Gastrocnemius medialis (tissue), 4 donors: ENCODE data around the gene UBE4B. TPM values are rescaled to one million over a fixed set of nuclear protein-coding genes. Genes with fewer than 3 reads are reported as not detected.

ENCODE experiments used
- ATAC-seq, 2 donors: fragments of 150-250 bp; one replicate each; pipeline ENCODE4 v1.9.1; 2016
- DNase-seq, 2 donors: peaks; one replicate each; pipeline ENCODE4 v3.0.0-alpha.2; 2019
- H3K27ac ChIP-seq, 4 donors: fragments of 200-600 bp; sonication (generic); 1 replicate in 1 of 4; 2 replicates in 3 of 4; pipeline ENCODE4 v1.5.1; 2016 to 2018; ENCODE audit warnings: mild to moderate bottlenecking in 2 of 4, moderate library complexity in 1 of 4
- H3K27me3 ChIP-seq, 3 donors: fragments of 200-600 bp; sonication (generic) in 2 of 3; 1 replicate in 1 of 3; 2 replicates in 2 of 3; pipeline versions ENCODE4 v1.5.1 to v1.6.0; 2016 to 2019; ENCODE audit warnings: mild to moderate bottlenecking in 1 of 3, moderate library complexity in 1 of 3
- H3K36me3 ChIP-seq, 2 donors: fragments of 200-600 bp; sonication (generic) in 1 of 2; one replicate each; pipeline ENCODE4 v1.5.1; 2017 to 2018
- H3K4me1 ChIP-seq, 2 donors: fragments of 200-600 bp; sonication (generic) in 1 of 2; one replicate each; pipeline ENCODE4 v1.5.1; 2016 to 2017; ENCODE audit warnings: mild to moderate bottlenecking in 2 of 2
- H3K4me3 ChIP-seq, 4 donors: fragments of 200-600 bp; sonication (generic) in 3 of 4; 1 replicate in 1 of 4; 2 replicates in 3 of 4; pipeline ENCODE4 v1.5.1; 2016 to 2019; ENCODE audit warnings: mild to moderate bottlenecking in 2 of 4
- H3K9me3 ChIP-seq, 3 donors: fragments of 200-600 bp; sonication (generic) in 2 of 3; 1 replicate in 1 of 3; 2 replicates in 2 of 3; pipeline ENCODE4 v1.5.1; 2016 to 2019
- POLR2A ChIP-seq, 2 donors: fragments of 450-650 bp; IDR thresholded peaks; one replicate each; pipeline ENCODE4 v1.6.1; 2017; ENCODE audit warnings: antibody characterized with exemption in 2 of 2, mild to moderate bottlenecking in 2 of 2, moderate library complexity in 2 of 2
- in situ Hi-C, 4 donors: fragments of 200-750 bp; cut with MboI; loops; one replicate each; pipeline versions ENCODE4 v1.15.0 to v1.8.0; 2017; ENCODE audit warnings: low sequenced_read_pairs in 4 of 4
- intact Hi-C: fragments of 100-400 bp; cut with DNase I; formaldehyde crosslinking; loops from one replicate; pipeline ENCODE4 v1.15.1; 2023; ENCODE audit warnings: low total_unique reads
- total RNA-seq, 4 donors: library from RNA; depleted of rRNA; stranded (reverse); fragments of >200 nt; gene quantifications; one replicate each; pipeline versions ENCODE4 v1.1.0 to v1.2.3, GENCODE V29; 2016
- TF ChIP-seq, protein P1 (sequence below), 5 experiments: fragments of 450-650 bp in 3 of 5; fragments of 200-600 bp in 2 of 5; sonication (generic) in 2 of 5; IDR thresholded peaks in 4 of 5; conservative IDR thresholded peaks in 1 of 5; 1 replicate in 4 of 5; 2 replicates in 1 of 5; pipeline ENCODE4 v1.5.1; 2016 to 2019; ENCODE audit warnings: antibody characterized with exemption in 5 of 5, mild to moderate bottlenecking in 3 of 5, moderate library complexity in 3 of 5

The UBE4B gene
- total RNA-seq, 4 donors from 2014 or later: 42.6 to 143 (median 98.2) TPM

- ATAC-seq (peak in 1 of 2 donors; percentile 46), DNase-seq (peak in 1 of 2 donors; percentile 18)
- Histone ChIP-seq H3K9me3 (no peaks in the 10 kb centered on the region), H3K4me3 (no peak overlapping the region), H3K4me1 (peaks cover 32 to 59% of the 10 kb centered on the region in 2 donors), H3K27me3 (no peaks in the 10 kb centered on the region), H3K27ac (peak overlapping the region; percentile 26 to 48 (median 29)), H3K36me3 (no peaks in the 10 kb centered on the region)
- TF ChIP-seq POLR2A (IDR thresholded peaks at IDR 0.05): no peak
- TF ChIP-seq, protein P1, sequence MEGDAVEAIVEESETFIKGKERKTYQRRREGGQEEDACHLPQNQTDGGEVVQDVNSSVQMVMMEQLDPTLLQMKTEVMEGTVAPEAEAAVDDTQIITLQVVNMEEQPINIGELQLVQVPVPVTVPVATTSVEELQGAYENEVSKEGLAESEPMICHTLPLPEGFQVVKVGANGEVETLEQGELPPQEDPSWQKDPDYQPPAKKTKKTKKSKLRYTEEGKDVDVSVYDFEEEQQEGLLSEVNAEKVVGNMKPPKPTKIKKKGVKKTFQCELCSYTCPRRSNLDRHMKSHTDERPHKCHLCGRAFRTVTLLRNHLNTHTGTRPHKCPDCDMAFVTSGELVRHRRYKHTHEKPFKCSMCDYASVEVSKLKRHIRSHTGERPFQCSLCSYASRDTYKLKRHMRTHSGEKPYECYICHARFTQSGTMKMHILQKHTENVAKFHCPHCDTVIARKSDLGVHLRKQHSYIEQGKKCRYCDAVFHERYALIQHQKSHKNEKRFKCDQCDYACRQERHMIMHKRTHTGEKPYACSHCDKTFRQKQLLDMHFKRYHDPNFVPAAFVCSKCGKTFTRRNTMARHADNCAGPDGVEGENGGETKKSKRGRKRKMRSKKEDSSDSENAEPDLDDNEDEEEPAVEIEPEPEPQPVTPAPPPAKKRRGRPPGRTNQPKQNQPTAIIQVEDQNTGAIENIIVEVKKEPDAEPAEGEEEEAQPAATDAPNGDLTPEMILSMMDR (IDR thresholded peaks at IDR 0.05 in 4 of 5, conservative IDR thresholded peaks at IDR 0.05 in 1 of 5): no peak
- in situ Hi-C loops: no loop called here
- intact Hi-C loops: no loop called here
Observed at GRCh38 chr1:10059342-10059718, 26.6 kb downstream of the UBE4B start.

DNA sequence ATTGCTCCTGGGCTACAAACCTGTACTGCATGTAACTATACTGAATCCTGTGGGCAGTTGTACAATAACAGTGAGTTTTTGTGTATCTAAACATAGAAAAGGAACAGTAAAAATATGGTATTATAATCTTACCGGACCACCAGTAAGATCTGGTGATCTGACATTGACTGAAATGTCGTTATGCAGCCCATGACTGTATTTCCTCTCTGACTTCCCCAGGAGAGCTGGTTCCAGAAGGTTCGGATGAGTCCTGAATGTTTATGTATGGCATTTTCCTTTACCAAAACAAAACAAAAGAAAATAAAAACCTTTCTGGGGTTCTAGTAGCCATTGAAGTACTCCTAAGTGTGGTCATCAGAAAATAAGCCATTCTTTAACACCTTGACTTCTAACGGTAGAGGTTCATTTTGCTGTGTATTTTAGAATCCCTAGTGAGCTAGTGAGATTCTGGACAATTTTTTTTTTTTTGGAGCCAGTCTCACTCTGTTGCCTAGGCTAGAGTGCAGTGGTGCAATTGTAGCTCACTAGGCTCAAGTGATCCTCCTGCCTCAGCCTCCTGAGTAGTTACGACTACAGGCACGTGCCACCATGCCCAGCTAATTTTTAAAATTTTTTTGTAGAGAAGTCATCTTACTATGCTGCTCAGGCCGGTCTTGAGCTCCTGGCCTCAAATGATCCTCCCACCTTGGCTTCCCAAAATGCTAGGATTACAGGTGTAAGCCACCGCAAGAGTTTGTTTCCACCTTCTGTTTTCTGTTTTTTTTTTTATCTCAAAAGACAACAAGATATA is 27.7 kb downstream of the UBE4B start:
- Histone ChIP-seq H3K27me3 (no peaks in the 10 kb centered on the region), H3K27ac (peak overlapping the region in 1 of 4 donors; percentile 48), H3K4me3 (no peak overlapping the region), H3K9me3 (no peaks in the 10 kb centered on the region), H3K4me1 (peaks cover 36 to 60% of the 10 kb centered on the region in 2 donors), H3K36me3 (no peaks in the 10 kb centered on the region)
- intact Hi-C loops (no loop called here), in situ Hi-C loops (no loop called here)
- TF ChIP-seq, protein P1 (IDR thresholded peaks at IDR 0.05 in 4 of 5, conservative IDR thresholded peaks at IDR 0.05 in 1 of 5): no peak
- no peak for TF ChIP-seq POLR2A (IDR thresholded peaks at IDR 0.05)
- ATAC-seq (no peak), DNase-seq (no peak)

GRCh38 chr1:10061276-10061675 is 28.5 kb downstream of the UBE4B start:
- ATAC-seq: no peak
- in situ Hi-C loops: no loop called here
- TF ChIP-seq, protein P1 (IDR thresholded peaks at IDR 0.05 in 4 of 5, conservative IDR thresholded peaks at IDR 0.05 in 1 of 5): no peak
- no peak for TF ChIP-seq POLR2A (IDR thresholded peaks at IDR 0.05)

DNA sequence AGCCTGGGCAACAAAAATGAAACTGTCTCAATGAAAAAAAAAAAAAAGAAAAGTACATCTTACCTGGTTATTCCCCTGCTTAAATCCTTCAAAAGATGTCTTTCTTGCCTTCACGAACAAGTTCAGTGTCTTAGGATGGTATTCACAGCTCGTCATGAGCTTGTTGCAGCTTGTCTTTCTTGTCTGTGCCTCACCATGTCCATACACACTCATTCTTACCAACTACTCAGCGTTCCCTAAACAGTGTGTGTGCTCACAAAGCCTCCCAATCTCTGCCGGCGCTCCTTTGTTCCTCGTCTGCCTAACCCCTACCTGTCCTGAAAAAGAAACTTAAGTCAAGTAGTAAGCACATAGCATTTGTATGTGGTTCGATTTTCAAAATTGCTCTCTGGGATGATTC is 31.1 kb downstream of the UBE4B start:
- no peak for ATAC-seq
- H3K4me1 ChIP-seq: peaks cover 48% of the 10 kb centered on the region in 2 donors

More at GRCh38 chr1:10061276-10061675, 28.5 kb downstream of the UBE4B start:
- intact Hi-C loops: no loop called here
- H3K4me1 ChIP-seq: peaks cover 34 to 59% of the 10 kb centered on the region in 2 donors
- no peaks in the 10 kb centered on the region for H3K9me3 ChIP-seq
- no peaks in the 10 kb centered on the region for H3K36me3 ChIP-seq
- no peaks in the 10 kb centered on the region for H3K27me3 ChIP-seq
- H3K4me3 ChIP-seq: no peak overlapping the region
- no peak for DNase-seq
- no peak overlapping the region for H3K27ac ChIP-seq

More for the DNA sequence above, 31.1 kb downstream of the UBE4B start:
- H3K36me3 ChIP-seq: no peaks in the 10 kb centered on the region
- DNase-seq: no peak
- H3K4me3 ChIP-seq: no peak overlapping the region
- intact Hi-C loops: no loop called here
- TF ChIP-seq, protein P1 (IDR thresholded peaks at IDR 0.05 in 4 of 5, conservative IDR thresholded peaks at IDR 0.05 in 1 of 5): no peak
- no peak for TF ChIP-seq POLR2A (IDR thresholded peaks at IDR 0.05)
- H3K27me3 ChIP-seq: no peaks in the 10 kb centered on the region
- in situ Hi-C loops: no loop called here
- peak overlapping the region; percentile 48 to 84 (median 70) for H3K27ac ChIP-seq
- H3K9me3 ChIP-seq: no peaks in the 10 kb centered on the region
